ENCODE measurements around the gene GFRA1. TPM values are rescaled to one million over a fixed set of nuclear protein-coding genes. Genes with fewer than 3 reads are reported as not detected.

GFRA1 gene
- total RNA-seq, 4 donors from 2014 or later: 21.0 to 62.5 (median 59.3) TPM

DNA sequence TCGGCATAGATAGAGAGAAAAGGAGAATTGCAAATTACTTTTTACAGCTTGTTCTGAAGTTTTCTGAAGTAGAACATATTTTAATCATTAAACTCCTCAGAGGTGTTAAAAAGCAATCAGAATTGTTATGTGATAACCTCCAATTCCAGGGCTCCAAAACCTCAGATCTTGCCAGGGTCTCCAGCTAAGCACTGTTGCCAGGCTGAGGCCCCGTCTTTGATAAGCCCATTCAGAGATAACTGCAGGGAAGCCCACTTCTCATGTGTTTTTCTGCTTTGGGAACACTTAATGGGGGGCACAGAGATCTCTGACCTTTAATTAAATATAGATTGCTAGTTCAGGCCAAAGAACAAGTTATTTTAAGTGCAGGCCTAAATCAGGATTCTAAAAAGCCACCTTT is 40.4 kb downstream of the GFRA1 start:
- H3K36me3 ChIP-seq: no peaks in the 10 kb centered on the region
- H3K27ac ChIP-seq: no peak overlapping the region
- no peaks in the 10 kb centered on the region for H3K4me1 ChIP-seq
- no peak for ATAC-seq
- no peak for TF ChIP-seq POLR2A (IDR thresholded peaks at IDR 0.05)
- no peak for TF ChIP-seq EP300 (IDR thresholded peaks at IDR 0.05)
- TF ChIP-seq POLR2AphosphoS5 (IDR thresholded peaks at IDR 0.05): no peak
- TF ChIP-seq, protein P1, sequence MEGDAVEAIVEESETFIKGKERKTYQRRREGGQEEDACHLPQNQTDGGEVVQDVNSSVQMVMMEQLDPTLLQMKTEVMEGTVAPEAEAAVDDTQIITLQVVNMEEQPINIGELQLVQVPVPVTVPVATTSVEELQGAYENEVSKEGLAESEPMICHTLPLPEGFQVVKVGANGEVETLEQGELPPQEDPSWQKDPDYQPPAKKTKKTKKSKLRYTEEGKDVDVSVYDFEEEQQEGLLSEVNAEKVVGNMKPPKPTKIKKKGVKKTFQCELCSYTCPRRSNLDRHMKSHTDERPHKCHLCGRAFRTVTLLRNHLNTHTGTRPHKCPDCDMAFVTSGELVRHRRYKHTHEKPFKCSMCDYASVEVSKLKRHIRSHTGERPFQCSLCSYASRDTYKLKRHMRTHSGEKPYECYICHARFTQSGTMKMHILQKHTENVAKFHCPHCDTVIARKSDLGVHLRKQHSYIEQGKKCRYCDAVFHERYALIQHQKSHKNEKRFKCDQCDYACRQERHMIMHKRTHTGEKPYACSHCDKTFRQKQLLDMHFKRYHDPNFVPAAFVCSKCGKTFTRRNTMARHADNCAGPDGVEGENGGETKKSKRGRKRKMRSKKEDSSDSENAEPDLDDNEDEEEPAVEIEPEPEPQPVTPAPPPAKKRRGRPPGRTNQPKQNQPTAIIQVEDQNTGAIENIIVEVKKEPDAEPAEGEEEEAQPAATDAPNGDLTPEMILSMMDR (IDR thresholded peaks at IDR 0.05): no peak
- no peaks in the 10 kb centered on the region for H3K9me3 ChIP-seq
- 41 to 68% methylated on average over 2 of the region's 2 CpGs for WGBS, 2 donors (ENCODE audit: low coverage in 1 of 2)
- no peak overlapping the region for H3K4me3 ChIP-seq
- no peaks in the 10 kb centered on the region for H3K27me3 ChIP-seq

DNA sequence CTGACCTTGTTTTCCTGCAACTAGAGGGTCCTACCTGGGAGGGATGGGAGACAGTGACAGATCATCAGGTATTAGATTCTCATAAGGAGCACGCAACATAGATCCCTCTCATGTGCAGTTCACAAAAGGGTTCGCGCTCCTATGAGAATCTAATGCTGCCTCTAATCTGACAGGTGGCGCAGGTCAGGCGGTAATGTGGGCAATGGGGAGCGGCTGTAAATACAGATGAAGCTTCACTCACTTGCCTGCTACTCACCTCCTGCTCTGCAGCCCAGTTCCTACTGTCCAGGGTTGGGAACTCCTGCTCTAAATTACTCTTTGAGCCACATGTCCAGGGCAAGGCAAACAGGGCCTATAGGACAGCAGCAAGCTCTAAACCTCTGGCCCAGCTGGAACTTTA is 46.2 kb downstream of the GFRA1 start:
- Histone ChIP-seq H3K4me1 (no peaks in the 10 kb centered on the region), H3K27me3 (no peaks in the 10 kb centered on the region), H3K36me3 (no peaks in the 10 kb centered on the region), H3K9me3 (no peaks in the 10 kb centered on the region), H3K4me3 (no peak overlapping the region), H3K27ac (no peak overlapping the region)
- 83 to 98% methylated on average over 1 to 6 of the region's 6 CpGs for WGBS, 2 donors (ENCODE audit: low coverage in 1 of 2)
- no peak for TF ChIP-seq EP300 (IDR thresholded peaks at IDR 0.05)
- TF ChIP-seq POLR2A (IDR thresholded peaks at IDR 0.05): no peak
- no peak for TF ChIP-seq POLR2AphosphoS5 (IDR thresholded peaks at IDR 0.05)
- TF ChIP-seq, protein P1 (IDR thresholded peaks at IDR 0.05): no peak
- ATAC-seq: no peak

DNA sequence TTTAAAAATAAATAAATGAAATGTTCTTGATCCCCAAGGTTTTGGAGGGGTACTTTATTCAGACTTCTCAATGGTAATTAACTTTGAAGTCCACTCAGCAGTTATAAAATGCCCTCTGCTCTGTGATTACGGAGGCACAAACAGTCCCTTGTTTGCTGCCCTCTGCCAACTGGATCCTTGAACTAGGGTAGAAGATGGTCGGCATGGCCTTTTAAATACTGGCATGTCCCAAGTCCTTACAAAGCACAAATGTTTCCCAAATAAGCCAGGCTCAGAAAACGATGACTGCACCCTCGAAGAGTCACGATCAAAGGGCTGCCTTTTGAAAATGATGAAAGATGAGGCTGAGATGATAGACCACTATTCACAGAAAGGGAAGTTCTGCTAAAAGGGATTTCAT is 47.0 kb downstream of the GFRA1 start:
- TF ChIP-seq POLR2A (IDR thresholded peaks at IDR 0.05) (no peak), EP300 (IDR thresholded peaks at IDR 0.05) (no peak), POLR2AphosphoS5 (IDR thresholded peaks at IDR 0.05) (no peak)
- TF ChIP-seq, protein P1 (IDR thresholded peaks at IDR 0.05): no peak
- H3K4me3 ChIP-seq: no peak overlapping the region
- no peak overlapping the region for H3K27ac ChIP-seq
- no peaks in the 10 kb centered on the region for H3K9me3 ChIP-seq
- no peaks in the 10 kb centered on the region for H3K27me3 ChIP-seq
- no peak for ATAC-seq
- no peaks in the 10 kb centered on the region for H3K4me1 ChIP-seq
- no peaks in the 10 kb centered on the region for H3K36me3 ChIP-seq
- WGBS, 2 donors (ENCODE audit: low coverage in 1 of 2): 80 to 100% methylated on average over 1 to 5 of the region's 5 CpGs

DNA sequence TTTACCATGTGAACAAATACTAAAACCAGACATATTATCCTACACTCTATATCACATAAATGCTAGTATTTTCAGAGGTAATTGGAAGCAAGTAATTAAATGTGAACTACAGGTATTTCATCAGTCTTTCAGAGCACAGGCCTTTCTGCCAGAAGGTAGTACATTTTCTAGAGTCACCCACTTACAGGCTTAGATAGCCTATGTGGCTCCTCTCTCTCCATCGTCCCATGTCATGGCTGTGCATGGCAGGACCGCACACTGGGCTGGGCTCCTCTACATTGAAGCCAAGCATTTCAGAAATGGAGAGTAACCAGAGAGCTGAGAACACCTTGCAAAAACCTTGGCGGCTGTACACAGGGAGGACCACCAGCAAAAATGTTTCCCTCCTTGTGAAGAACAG is 49.7 kb downstream of the GFRA1 start:
- Histone ChIP-seq H3K27me3 (no peaks in the 10 kb centered on the region), H3K4me1 (no peaks in the 10 kb centered on the region), H3K27ac (no peak overlapping the region), H3K36me3 (no peaks in the 10 kb centered on the region), H3K4me3 (no peak overlapping the region), H3K9me3 (no peaks in the 10 kb centered on the region)
- WGBS, 2 donors (ENCODE audit: low coverage in 1 of 2): 86 to 100% methylated on average over 1 to 3 of the region's 3 CpGs
- no peak for ATAC-seq
- no peak for TF ChIP-seq POLR2AphosphoS5 (IDR thresholded peaks at IDR 0.05)
- TF ChIP-seq, protein P1 (IDR thresholded peaks at IDR 0.05): no peak
- TF ChIP-seq EP300 (IDR thresholded peaks at IDR 0.05): no peak
- no peak for TF ChIP-seq POLR2A (IDR thresholded peaks at IDR 0.05)

DNA sequence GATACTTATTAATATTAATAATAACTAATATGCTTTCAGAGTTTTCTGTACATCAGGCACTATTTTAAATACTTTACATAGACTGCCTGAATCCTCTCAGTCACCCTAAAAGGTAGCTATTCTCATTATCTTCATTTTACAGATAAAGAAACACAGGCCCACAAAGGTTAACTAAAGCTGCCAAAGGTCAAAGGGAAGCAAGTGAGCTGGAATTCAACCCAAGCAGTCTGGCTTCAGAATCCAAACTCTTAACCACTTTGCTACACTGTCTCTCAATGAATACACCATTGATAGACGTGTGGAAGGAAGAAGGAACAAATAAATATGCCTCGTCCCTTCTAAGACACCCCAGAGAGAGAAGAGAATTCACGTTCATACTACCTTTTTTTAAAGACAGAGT is 52.0 kb downstream of the GFRA1 start:
- Histone ChIP-seq H3K27ac (no peak overlapping the region), H3K9me3 (no peaks in the 10 kb centered on the region), H3K27me3 (no peaks in the 10 kb centered on the region), H3K4me3 (no peak overlapping the region), H3K4me1 (no peaks in the 10 kb centered on the region), H3K36me3 (no peaks in the 10 kb centered on the region)
- no peak for ATAC-seq
- 63 to 64% methylated on average over 3 of the region's 3 CpGs for WGBS, 2 donors (ENCODE audit: low coverage in 1 of 2)
- TF ChIP-seq POLR2A (IDR thresholded peaks at IDR 0.05): no peak
- TF ChIP-seq POLR2AphosphoS5 (IDR thresholded peaks at IDR 0.05): no peak
- TF ChIP-seq EP300 (IDR thresholded peaks at IDR 0.05): no peak
- TF ChIP-seq, protein P1 (IDR thresholded peaks at IDR 0.05): no peak
